GM18861 (cell line): ENCODE results near the gene OR51E1.

Experiments used
- ATAC-seq: cut with Tn5 transposase; IDR thresholded peaks from one replicate; pipeline ENCODE4 v1.9.1; 2021; ENCODE audit not compliant: unreplicated experiment

Gene OR51E1

DNA sequence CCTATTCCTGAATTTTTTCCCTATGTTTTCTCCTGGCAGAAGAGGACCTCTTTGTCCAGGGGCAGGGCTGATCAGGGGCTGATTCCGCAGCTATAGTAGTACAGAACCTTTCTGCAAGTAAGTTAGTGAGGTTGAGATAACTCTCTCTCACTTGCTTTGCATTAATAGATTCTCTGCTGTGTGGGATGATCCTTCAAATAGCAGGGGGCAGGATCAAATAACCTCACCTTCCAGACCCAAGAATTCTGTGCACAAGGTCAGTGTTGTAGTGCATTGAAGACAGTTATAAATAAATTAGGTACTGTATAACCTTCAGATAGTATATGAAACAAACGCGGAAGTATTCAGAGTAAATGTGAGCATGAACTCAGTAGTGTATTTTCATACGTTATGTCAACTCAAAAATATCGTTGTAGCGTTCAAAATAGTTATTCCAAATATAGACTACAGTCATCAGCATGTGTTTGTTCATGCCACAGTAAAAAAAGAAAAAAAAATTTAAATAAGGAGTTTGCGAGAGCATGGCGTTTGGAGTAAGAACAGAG is 61.1 kb downstream of the OR51E1 start:
- no peak for ATAC-seq
